ENCODE results near the gene DOP1B. TPM values are rescaled to one million over a fixed set of nuclear protein-coding genes. Genes with fewer than 3 reads are reported as not detected.
A peak's percentile ranks its signal among the peaks of the same experiment; 100 is the strongest.
"Not testable (repeated sequence)": the region's sequence is repeated elsewhere in the genome, so short reads cannot be mapped to it uniquely, and the experiment has no call there.

The DOP1B gene
- total RNA-seq, 4 donors from 2014 or later = 20.0 to 47.3 (median 33.5) TPM

- H3K4me3 ChIP-seq (ENCODE audit: low read depth, poor library complexity, severe bottlenecking) = no peak overlapping the region
- 52 to 54% methylated on average over 2 of the region's 2 CpGs for WGBS, 2 donors
- TF ChIP-seq POLR2A (IDR thresholded peaks at IDR 0.05) = no peak
- TF ChIP-seq CTCF (IDR thresholded peaks at IDR 0.05) = no peak
- intact Hi-C loops (cut with DNase I; ENCODE audit: low total_unique reads) = no loop called here
- peak in 1 of 2 donors; percentile 23 for DNase-seq (ENCODE audit: low spot score in 2 of 2)
Observed at GRCh38 chr21:36129219-36129618, 27.4 kb upstream of the DOP1B start.

- 17 to 18% methylated on average over 9 to 12 of the region's 18 CpGs for WGBS, 2 donors
Observed at GRCh38 chr21:36130414-36130762, 26.2 kb upstream of the DOP1B start.

GRCh38 chr21:36130839-36131238 lies 25.8 kb upstream of the DOP1B start:
- DNase-seq (ENCODE audit: low spot score in 2 of 2); H3K4me3 ChIP-seq (ENCODE audit: low read depth, poor library complexity, severe bottlenecking); intact Hi-C loops (cut with DNase I; ENCODE audit: low total_unique reads): not testable (repeated sequence)
- 84 to 87% methylated on average over 5 of the region's 5 CpGs for WGBS, 2 donors

More at GRCh38 chr21:36130414-36130762, 26.2 kb upstream of the DOP1B start:
- DNase-seq (ENCODE audit: low spot score in 2 of 2) = peak in 1 of 2 donors; percentile 54
- H3K4me3 ChIP-seq (ENCODE audit: low read depth, poor library complexity, severe bottlenecking); intact Hi-C loops (cut with DNase I; ENCODE audit: low total_unique reads): not testable (repeated sequence)

GRCh38 chr21:36132696-36133095 lies 23.9 kb upstream of the DOP1B start:
- intact Hi-C loops (cut with DNase I; ENCODE audit: low total_unique reads) = no loop called here

GRCh38 chr21:36134803-36135390 lies 21.7 kb upstream of the DOP1B start, which contains the start of gene CBR3:
TSS of gene CBR3 (plus strand) at chr21:36135079. CDS start at chr21:36135193, 114 bp downstream.
- DNase-seq (ENCODE audit: low spot score in 2 of 2) = peak; percentile 71 to 94
- intact Hi-C loops (cut with DNase I; ENCODE audit: low total_unique reads) = no loop called here
- TF ChIP-seq POLR2A (IDR thresholded peaks at IDR 0.05) = peak in 1 of 2 donors; percentile 38
- no peak for TF ChIP-seq CTCF (IDR thresholded peaks at IDR 0.05)
- peak within 1 kb of the TSS; percentile 48 for H3K4me3 ChIP-seq (ENCODE audit: low read depth, poor library complexity, severe bottlenecking)
- WGBS, 2 donors = 0 to 1% methylated on average over 40 to 52 of the region's 53 CpGs

More at GRCh38 chr21:36132696-36133095, 23.9 kb upstream of the DOP1B start:
- TF ChIP-seq CTCF (IDR thresholded peaks at IDR 0.05) (no peak), POLR2A (IDR thresholded peaks at IDR 0.05) (no peak)
- no peak overlapping the region for H3K4me3 ChIP-seq (ENCODE audit: low read depth, poor library complexity, severe bottlenecking)
- WGBS, 2 donors = 69 to 76% methylated on average over 8 of the region's 8 CpGs
- DNase-seq (ENCODE audit: low spot score in 2 of 2) = peak in 1 of 2 donors; percentile 90

GRCh38 chr21:36135391-36136102 lies 21.1 kb upstream of the DOP1B start:
- intact Hi-C loops (cut with DNase I; ENCODE audit: low total_unique reads) = no loop called here
- TF ChIP-seq CTCF (IDR thresholded peaks at IDR 0.05) (no peak), POLR2A (IDR thresholded peaks at IDR 0.05) (no peak)
- whole genome bisulfite sequencing, 2 donors = 0% methylated on average over 44 to 60 of the region's 60 CpGs
- H3K4me3 ChIP-seq (ENCODE audit: low read depth, poor library complexity, severe bottlenecking) = peak overlapping the region; percentile 48
- DNase-seq (ENCODE audit: low spot score in 2 of 2) = peak; percentile 72 to 92

GRCh38 chr21:36139791-36140190 lies 16.8 kb upstream of the DOP1B start:
- DNase-seq (ENCODE audit: low spot score in 2 of 2); H3K4me3 ChIP-seq (ENCODE audit: low read depth, poor library complexity, severe bottlenecking); intact Hi-C loops (cut with DNase I; ENCODE audit: low total_unique reads): not testable (repeated sequence)
- WGBS, 2 donors = 91 to 94% methylated on average over 13 of the region's 13 CpGs

All from lower leg skin (tissue), 4 donors.